ENCODE results near the gene VWCE. TPM values are rescaled to one million over a fixed set of nuclear protein-coding genes. Genes with fewer than 3 reads are reported as not detected.

The VWCE gene
- total RNA-seq, 4 donors from 2014 or later: 0.32 to 1.4 (median 0.58) TPM

DNA sequence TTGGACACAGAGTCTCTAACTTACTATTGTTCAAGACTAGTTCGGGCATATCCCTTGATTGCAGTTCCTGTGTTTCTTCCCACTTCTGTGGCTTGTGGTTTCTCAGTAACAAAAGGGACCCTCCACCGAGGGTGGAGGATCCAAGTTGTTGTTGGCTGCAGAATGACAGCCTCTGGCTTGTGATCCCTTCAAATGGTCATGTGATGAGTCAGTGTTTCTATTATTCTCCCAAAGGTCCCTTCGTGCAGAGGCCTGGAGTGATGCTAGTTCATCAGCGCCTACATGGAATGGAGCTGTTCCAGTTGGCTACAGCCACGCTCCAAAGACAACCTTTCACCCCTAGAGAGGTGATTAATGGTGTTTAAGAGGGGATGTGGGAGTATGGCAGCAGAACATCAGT is 2.6 kb upstream of the VWCE start:
- H3K4me1 ChIP-seq: peaks cover 35 to 43% (median 42%) of the 10 kb centered on the region in 4 donors
- WGBS: 16% methylated on average over 5 of the region's 5 CpGs
- no peaks in the 10 kb centered on the region for H3K9me3 ChIP-seq
- intact Hi-C loops (cut with DNase I): no loop called here
- peaks cover 0 to 29% (median 7%) of the 10 kb centered on the region in 4 donors for H3K27me3 ChIP-seq
- no peak for DNase-seq (ENCODE audit: extremely low spot score)
- no peak overlapping the region for H3K4me3 ChIP-seq
- peak overlapping the region in 2 of 4 donors; percentile 16 to 37 for H3K27ac ChIP-seq (replicated peaks in 1 of 4)
- TF ChIP-seq EP300 (IDR thresholded peaks at IDR 0.05) (no peak), POLR2AphosphoS5 (IDR thresholded peaks at IDR 0.05) (peak in 1 of 2 donors; percentile 55)
- TF ChIP-seq, protein P1, sequence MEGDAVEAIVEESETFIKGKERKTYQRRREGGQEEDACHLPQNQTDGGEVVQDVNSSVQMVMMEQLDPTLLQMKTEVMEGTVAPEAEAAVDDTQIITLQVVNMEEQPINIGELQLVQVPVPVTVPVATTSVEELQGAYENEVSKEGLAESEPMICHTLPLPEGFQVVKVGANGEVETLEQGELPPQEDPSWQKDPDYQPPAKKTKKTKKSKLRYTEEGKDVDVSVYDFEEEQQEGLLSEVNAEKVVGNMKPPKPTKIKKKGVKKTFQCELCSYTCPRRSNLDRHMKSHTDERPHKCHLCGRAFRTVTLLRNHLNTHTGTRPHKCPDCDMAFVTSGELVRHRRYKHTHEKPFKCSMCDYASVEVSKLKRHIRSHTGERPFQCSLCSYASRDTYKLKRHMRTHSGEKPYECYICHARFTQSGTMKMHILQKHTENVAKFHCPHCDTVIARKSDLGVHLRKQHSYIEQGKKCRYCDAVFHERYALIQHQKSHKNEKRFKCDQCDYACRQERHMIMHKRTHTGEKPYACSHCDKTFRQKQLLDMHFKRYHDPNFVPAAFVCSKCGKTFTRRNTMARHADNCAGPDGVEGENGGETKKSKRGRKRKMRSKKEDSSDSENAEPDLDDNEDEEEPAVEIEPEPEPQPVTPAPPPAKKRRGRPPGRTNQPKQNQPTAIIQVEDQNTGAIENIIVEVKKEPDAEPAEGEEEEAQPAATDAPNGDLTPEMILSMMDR (IDR thresholded peaks at IDR 0.05): no peak
- peaks cover 31 to 47% (median 41%) of the 10 kb centered on the region in 4 donors for H3K36me3 ChIP-seq

DNA sequence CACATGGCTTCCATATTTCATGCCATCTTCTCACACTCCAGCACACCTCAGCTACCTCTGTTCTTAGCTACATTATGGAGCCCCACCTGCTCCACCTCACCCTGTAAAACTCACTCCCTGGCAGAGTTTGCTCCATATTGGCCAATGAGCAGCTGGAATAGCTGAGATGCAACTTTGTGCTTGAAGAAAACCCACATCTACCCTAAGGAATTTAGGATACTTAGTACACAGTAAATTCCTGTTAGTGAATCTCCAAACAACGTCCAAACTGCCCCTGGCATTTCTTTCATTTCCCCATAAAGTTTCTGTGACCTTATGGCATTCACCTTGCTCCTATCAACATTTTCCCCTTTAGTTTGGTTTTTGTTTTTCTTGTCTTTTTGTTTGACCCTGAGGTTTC is 2.2 kb upstream of the VWCE start:
- Histone ChIP-seq H3K27ac (replicated peaks in 1 of 4) (peak overlapping the region; percentile 16 to 40 (median 36)), H3K9me3 (no peaks in the 10 kb centered on the region), H3K4me3 (no peak overlapping the region), H3K27me3 (peaks cover 0 to 34% (median 7%) of the 10 kb centered on the region in 4 donors), H3K4me1 (peaks cover 35 to 43% (median 42%) of the 10 kb centered on the region in 4 donors), H3K36me3 (peaks cover 27 to 43% (median 37%) of the 10 kb centered on the region in 4 donors)
- DNase-seq (ENCODE audit: extremely low spot score): no peak
- intact Hi-C loops (cut with DNase I): no loop called here
- no peak for TF ChIP-seq POLR2A (IDR thresholded peaks at IDR 0.05; ENCODE audit: low read depth)
- TF ChIP-seq, protein P1 (IDR thresholded peaks at IDR 0.05): no peak
- TF ChIP-seq POLR2AphosphoS5 (IDR thresholded peaks at IDR 0.05): no peak
- no peak for TF ChIP-seq EP300 (IDR thresholded peaks at IDR 0.05)
- 41% methylated on average over 1 of the region's 1 CpG for WGBS

DNA sequence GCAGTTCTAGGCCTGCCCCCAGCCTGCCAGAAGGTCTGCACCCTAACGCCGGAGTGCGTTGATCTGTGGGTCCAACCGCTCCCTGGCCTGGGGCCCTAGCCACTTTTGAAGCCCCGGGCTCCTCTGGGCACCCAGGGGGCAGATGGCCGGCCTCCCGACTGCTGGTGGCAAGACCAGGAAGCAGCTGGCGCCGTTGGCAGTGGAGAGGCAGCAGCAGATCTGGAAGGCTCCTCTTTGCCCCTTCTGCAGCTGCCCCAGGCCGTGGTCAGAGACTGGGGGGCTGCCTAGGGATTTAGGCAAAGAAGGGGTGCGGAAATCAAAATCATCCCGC is 445 bp upstream of the VWCE start:
- Histone ChIP-seq H3K4me1 (peaks cover 35 to 43% (median 42%) of the 10 kb centered on the region in 4 donors), H3K36me3 (peaks cover 9 to 26% (median 19%) of the 10 kb centered on the region in 4 donors), H3K9me3 (no peaks in the 10 kb centered on the region), H3K27me3 (peaks cover 0 to 50% (median 7%) of the 10 kb centered on the region in 4 donors), H3K4me3 (peak overlapping the region; percentile 59 to 71 (median 64)), H3K27ac (replicated peaks in 1 of 4) (peak overlapping the region in 1 of 4 donors; percentile 28)
- 82% methylated on average over 6 of the region's 12 CpGs for WGBS
- intact Hi-C loops (cut with DNase I): no loop called here
- DNase-seq (ENCODE audit: extremely low spot score): no peak
- TF ChIP-seq POLR2A (IDR thresholded peaks at IDR 0.05; ENCODE audit: low read depth) (no peak), POLR2AphosphoS5 (IDR thresholded peaks at IDR 0.05) (no peak), EP300 (IDR thresholded peaks at IDR 0.05) (no peak)
- TF ChIP-seq, protein P1 (IDR thresholded peaks at IDR 0.05): no peak

DNA sequence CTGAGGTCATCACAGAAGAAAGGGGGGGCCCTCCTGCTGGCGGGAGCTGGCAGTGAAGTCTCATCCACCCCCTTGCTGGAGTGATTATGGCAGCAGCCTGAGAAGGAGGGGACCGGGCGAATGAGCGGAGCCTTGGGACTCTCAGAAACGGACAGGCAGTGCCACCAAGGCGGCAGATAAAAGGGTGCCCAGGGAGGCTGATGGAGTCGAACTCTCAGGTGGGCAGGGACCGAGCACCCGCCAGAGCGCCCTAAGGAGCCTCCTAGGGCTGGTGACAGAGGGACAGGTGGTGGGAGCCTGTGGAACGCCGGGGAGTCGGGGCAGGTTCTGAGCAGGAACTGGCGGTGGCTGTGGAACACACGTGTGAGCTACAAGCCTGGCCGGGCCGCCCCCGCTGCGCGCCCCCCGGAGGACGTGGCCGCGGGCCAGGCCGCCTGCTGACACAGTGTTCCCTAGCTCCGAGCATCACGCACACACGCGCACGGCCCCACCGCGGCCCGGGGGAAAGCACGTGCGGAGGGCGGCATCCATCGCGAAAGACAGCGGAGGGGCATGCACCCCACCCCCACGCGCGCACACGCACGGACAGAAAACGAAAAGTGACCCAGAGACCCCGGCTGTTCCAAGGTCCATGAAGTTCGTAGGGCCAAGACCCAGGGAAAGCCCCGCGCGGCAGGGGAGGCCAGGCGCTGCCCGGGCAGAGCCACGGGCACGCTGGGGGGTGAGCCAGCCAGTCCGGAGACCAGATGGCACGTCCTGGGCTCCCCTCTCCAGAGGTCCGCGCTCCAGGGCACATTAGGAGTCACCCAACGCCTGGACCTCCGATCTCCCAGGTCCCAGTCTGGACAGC is 1.0 kb downstream of the VWCE start:
- 3% methylated on average over 21 of the region's 60 CpGs for WGBS
- Histone ChIP-seq H3K36me3 (peaks cover 0 to 11% (median 5%) of the 10 kb centered on the region in 4 donors), H3K4me3 (peak overlapping the region; percentile 59 to 71 (median 64)), H3K27me3 (peaks cover 0 to 50% (median 7%) of the 10 kb centered on the region in 4 donors), H3K9me3 (no peaks in the 10 kb centered on the region), H3K4me1 (peaks cover 35 to 43% (median 42%) of the 10 kb centered on the region in 4 donors), H3K27ac (replicated peaks in 1 of 4) (peak overlapping the region in 1 of 4 donors; percentile 52)
- intact Hi-C loops (cut with DNase I): no loop called here
- TF ChIP-seq POLR2AphosphoS5 (IDR thresholded peaks at IDR 0.05): peak; percentile 31 to 50
- TF ChIP-seq, protein P1 (IDR thresholded peaks at IDR 0.05): no peak
- no peak for DNase-seq (ENCODE audit: extremely low spot score)

Data from esophagus muscularis mucosa (tissue), 4 donors.